Osteoblast (primary cell): ENCODE data around the gene DHRS7C. TPM values are rescaled to one million over a fixed set of nuclear protein-coding genes. Genes with fewer than 3 reads are reported as not detected.

Experiments
- DNase-seq: peaks from one replicate; pipeline ENCODE4 v3.0.0; 2011; ENCODE audit warnings: low spot score, mixed read lengths; ENCODE audit not compliant: insufficient read length; ENCODE audit errors: missing footprints
- H2AFZ ChIP-seq: 2 replicates; pipeline ENCODE4 v1.6.0; 2011; ENCODE audit warnings: mild to moderate bottlenecking, low read length
- H3K27ac ChIP-seq: 2 replicates; pipeline ENCODE4 v1.5.1; 2011; ENCODE audit warnings: mild to moderate bottlenecking, low read depth, low read length, moderate library complexity
- H3K27me3 ChIP-seq: 2 replicates; pipeline ENCODE4 v1.6.0; 2012; ENCODE audit warnings: mild to moderate bottlenecking, control low read depth, inconsistent platforms, low read length, moderate library complexity; ENCODE audit not compliant: insufficient read depth
- H3K36me3 ChIP-seq: 2 replicates; pipeline ENCODE4 v1.5.1; 2011; ENCODE audit warnings: mild to moderate bottlenecking, low read length, control low read depth, moderate library complexity; ENCODE audit not compliant: insufficient read depth
- H3K4me1 ChIP-seq: 2 replicates; pipeline ENCODE4 v1.5.1; 2011; ENCODE audit warnings: mild to moderate bottlenecking, low read length, control low read depth, moderate library complexity; ENCODE audit not compliant: insufficient read depth
- H3K4me2 ChIP-seq: 2 replicates; pipeline ENCODE4 v1.6.0; 2011; ENCODE audit warnings: mild to moderate bottlenecking, low read length; ENCODE audit not compliant: insufficient read depth
- H3K4me3 ChIP-seq: fragments of 200-600 bp; sonication (generic); 3 replicates; pipeline ENCODE4 v1.5.1; 2012; ENCODE audit warnings: mild to moderate bottlenecking, low read length, inconsistent platforms; ENCODE audit not compliant: insufficient read depth
- H3K79me2 ChIP-seq: 2 replicates; pipeline ENCODE4 v1.6.0; 2012; ENCODE audit warnings: mild to moderate bottlenecking, low read length, control low read depth, inconsistent platforms; ENCODE audit not compliant: insufficient read depth
- H3K9me3 ChIP-seq: 2 replicates; pipeline ENCODE4 v1.5.1; 2011; ENCODE audit warnings: low read depth, low read length, control low read depth
- H4K20me1 ChIP-seq: 2 replicates; pipeline ENCODE4 v1.6.0; 2012; ENCODE audit warnings: mild to moderate bottlenecking, low read length, control low read depth; ENCODE audit not compliant: insufficient read depth
- total RNA-seq: library from RNA; depleted of rRNA; stranded (reverse); fragments of >200 nt; gene quantifications from 2 replicates; pipeline ENCODE4 v1.2.3, GENCODE V29; 2012
- TF ChIP-seq, protein P1 (sequence below): IDR thresholded peaks from 2 replicates; pipeline ENCODE4 v1.5.1; 2011; ENCODE audit warnings: mild to moderate bottlenecking, low read depth, low read length, moderate library complexity; ENCODE audit errors: extremely low read depth

DHRS7C gene
- total RNA-seq, 1 donor = not detected

GRCh38 chr17:9814337-9814945 lies 23.0 kb upstream of the DHRS7C start:
- Histone ChIP-seq H3K36me3 (no peaks in the 10 kb centered on the region), H3K4me1 (no peaks in the 10 kb centered on the region), H3K4me2 (no peak overlapping the region), H3K79me2 (no peaks in the 10 kb centered on the region), H4K20me1 (no peaks in the 10 kb centered on the region), H3K27ac (no peak overlapping the region), H3K27me3 (no peaks in the 10 kb centered on the region), H3K4me3 (no peak overlapping the region), H3K9me3 (no peaks in the 10 kb centered on the region), H2AFZ (no peak overlapping the region)
- DNase-seq = no peak
- TF ChIP-seq, protein P1, sequence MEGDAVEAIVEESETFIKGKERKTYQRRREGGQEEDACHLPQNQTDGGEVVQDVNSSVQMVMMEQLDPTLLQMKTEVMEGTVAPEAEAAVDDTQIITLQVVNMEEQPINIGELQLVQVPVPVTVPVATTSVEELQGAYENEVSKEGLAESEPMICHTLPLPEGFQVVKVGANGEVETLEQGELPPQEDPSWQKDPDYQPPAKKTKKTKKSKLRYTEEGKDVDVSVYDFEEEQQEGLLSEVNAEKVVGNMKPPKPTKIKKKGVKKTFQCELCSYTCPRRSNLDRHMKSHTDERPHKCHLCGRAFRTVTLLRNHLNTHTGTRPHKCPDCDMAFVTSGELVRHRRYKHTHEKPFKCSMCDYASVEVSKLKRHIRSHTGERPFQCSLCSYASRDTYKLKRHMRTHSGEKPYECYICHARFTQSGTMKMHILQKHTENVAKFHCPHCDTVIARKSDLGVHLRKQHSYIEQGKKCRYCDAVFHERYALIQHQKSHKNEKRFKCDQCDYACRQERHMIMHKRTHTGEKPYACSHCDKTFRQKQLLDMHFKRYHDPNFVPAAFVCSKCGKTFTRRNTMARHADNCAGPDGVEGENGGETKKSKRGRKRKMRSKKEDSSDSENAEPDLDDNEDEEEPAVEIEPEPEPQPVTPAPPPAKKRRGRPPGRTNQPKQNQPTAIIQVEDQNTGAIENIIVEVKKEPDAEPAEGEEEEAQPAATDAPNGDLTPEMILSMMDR = no peak

DNA sequence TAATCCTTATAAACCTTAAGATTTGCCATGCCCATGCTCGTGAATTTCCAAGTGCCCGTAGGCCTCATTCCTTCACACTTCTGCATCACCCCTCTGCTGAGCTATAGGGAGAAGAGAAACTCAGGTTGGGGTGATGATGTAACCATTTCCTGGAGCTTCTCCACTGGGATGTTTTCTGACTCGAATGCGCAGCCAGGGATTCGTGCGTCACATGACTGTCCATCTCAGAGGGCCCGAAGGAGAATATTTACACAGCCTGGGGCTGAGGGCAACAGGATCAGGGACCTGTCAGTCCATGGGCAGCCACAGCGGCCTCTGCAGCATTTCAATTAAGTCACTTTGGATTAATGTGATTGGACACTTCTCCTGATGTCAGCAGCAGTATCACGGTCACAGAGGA lies 21.8 kb upstream of the DHRS7C start:
- Histone ChIP-seq H3K4me2 (no peak overlapping the region), H2AFZ (no peak overlapping the region), H3K36me3 (no peaks in the 10 kb centered on the region), H3K9me3 (no peaks in the 10 kb centered on the region), H3K79me2 (no peaks in the 10 kb centered on the region), H3K27ac (no peak overlapping the region), H3K4me1 (no peaks in the 10 kb centered on the region), H3K4me3 (no peak overlapping the region), H4K20me1 (no peaks in the 10 kb centered on the region), H3K27me3 (no peaks in the 10 kb centered on the region)
- DNase-seq = no peak
- TF ChIP-seq, protein P1 = no peak

GRCh38 chr17:9811537-9811936 lies 20.1 kb upstream of the DHRS7C start:
- no peak for DNase-seq
- Histone ChIP-seq H3K4me1 (no peaks in the 10 kb centered on the region), H4K20me1 (no peaks in the 10 kb centered on the region), H3K36me3 (no peaks in the 10 kb centered on the region), H2AFZ (no peak overlapping the region), H3K79me2 (no peaks in the 10 kb centered on the region), H3K4me3 (no peak overlapping the region), H3K4me2 (no peak overlapping the region), H3K27ac (no peak overlapping the region), H3K27me3 (no peaks in the 10 kb centered on the region), H3K9me3 (no peaks in the 10 kb centered on the region)
- TF ChIP-seq, protein P1 = no peak

- DNase-seq = no peak
- H3K27ac ChIP-seq = no peak overlapping the region
Measured at GRCh38 chr17:9811086-9811485, 19.7 kb upstream of the DHRS7C start.

More at GRCh38 chr17:9811086-9811485, 19.7 kb upstream of the DHRS7C start:
- H3K9me3 ChIP-seq = no peaks in the 10 kb centered on the region
- H3K79me2 ChIP-seq = no peaks in the 10 kb centered on the region
- no peaks in the 10 kb centered on the region for H3K27me3 ChIP-seq
- H3K36me3 ChIP-seq = no peaks in the 10 kb centered on the region
- no peak overlapping the region for H3K4me2 ChIP-seq
- H4K20me1 ChIP-seq = no peaks in the 10 kb centered on the region
- TF ChIP-seq, protein P1 = no peak
- H2AFZ ChIP-seq = no peak overlapping the region
- H3K4me1 ChIP-seq = no peaks in the 10 kb centered on the region
- H3K4me3 ChIP-seq = no peak overlapping the region
